KMS-11 (cell line): Measurements from ENCODE around the gene SEMA5A.

Experiments used
- H2AFZ ChIP-seq: fragments of 200-600 bp; sonication (generic); 2 replicates; pipeline ENCODE4 v1.6.1; 2016; ENCODE audit warnings: antibody characterized with exemption, mixed run types, low read depth
- H3K27ac ChIP-seq: fragments of 200-600 bp; sonication (generic); 2 replicates; pipeline ENCODE4 v1.6.1; 2016; ENCODE audit warnings: mild to moderate bottlenecking, mixed run types
- H3K27me3 ChIP-seq: fragments of 200-600 bp; sonication (generic); 2 replicates; pipeline ENCODE4 v1.6.1; 2017; ENCODE audit warnings: mild to moderate bottlenecking, low read depth, mixed run types, moderate library complexity; ENCODE audit not compliant: insufficient read depth
- H3K36me3 ChIP-seq: fragments of 200-600 bp; sonication (generic); 2 replicates; pipeline ENCODE4 v1.6.1; 2017; ENCODE audit warnings: mild to moderate bottlenecking, mixed run types; ENCODE audit not compliant: insufficient read depth
- H3K4me1 ChIP-seq: fragments of 200-600 bp; sonication (generic); 2 replicates; pipeline ENCODE4 v1.6.1; 2016; ENCODE audit warnings: mild to moderate bottlenecking, low read depth, mixed run types; ENCODE audit not compliant: poor library complexity, severe bottlenecking
- H3K4me2 ChIP-seq: fragments of 200-600 bp; sonication (generic); 2 replicates; pipeline ENCODE4 v1.7.0; 2016; ENCODE audit warnings: mild to moderate bottlenecking, mixed run types
- H3K4me3 ChIP-seq: fragments of 200-600 bp; sonication (generic); IDR thresholded peaks from 2 replicates; pipeline ENCODE4 v1.6.1; 2017; ENCODE audit warnings: low read depth, low read length, mixed read lengths; ENCODE audit not compliant: insufficient read depth
- H3K79me2 ChIP-seq: fragments of 200-600 bp; sonication (generic); 2 replicates; pipeline ENCODE4 v1.6.1; 2016; ENCODE audit warnings: low read depth, mixed run types; ENCODE audit not compliant: insufficient read depth
- H3K9ac ChIP-seq: fragments of 200-600 bp; sonication (generic); 2 replicates; pipeline ENCODE4 v1.6.1; 2016; ENCODE audit warnings: mild to moderate bottlenecking, mixed run types
- H4K20me1 ChIP-seq: fragments of 200-600 bp; sonication (generic); 2 replicates; pipeline ENCODE4 v1.6.1; 2016; ENCODE audit warnings: mild to moderate bottlenecking, mixed run types; ENCODE audit not compliant: insufficient read depth
- TF ChIP-seq, protein P1 (sequence below): fragments of 200-600 bp; sonication (generic); conservative IDR thresholded peaks from 2 replicates; pipeline ENCODE4 v1.6.1; 2017; ENCODE audit warnings: low read depth, mild to moderate bottlenecking, antibody characterized with exemption, low read length, moderate library complexity, mixed read lengths

The SEMA5A gene

DNA sequence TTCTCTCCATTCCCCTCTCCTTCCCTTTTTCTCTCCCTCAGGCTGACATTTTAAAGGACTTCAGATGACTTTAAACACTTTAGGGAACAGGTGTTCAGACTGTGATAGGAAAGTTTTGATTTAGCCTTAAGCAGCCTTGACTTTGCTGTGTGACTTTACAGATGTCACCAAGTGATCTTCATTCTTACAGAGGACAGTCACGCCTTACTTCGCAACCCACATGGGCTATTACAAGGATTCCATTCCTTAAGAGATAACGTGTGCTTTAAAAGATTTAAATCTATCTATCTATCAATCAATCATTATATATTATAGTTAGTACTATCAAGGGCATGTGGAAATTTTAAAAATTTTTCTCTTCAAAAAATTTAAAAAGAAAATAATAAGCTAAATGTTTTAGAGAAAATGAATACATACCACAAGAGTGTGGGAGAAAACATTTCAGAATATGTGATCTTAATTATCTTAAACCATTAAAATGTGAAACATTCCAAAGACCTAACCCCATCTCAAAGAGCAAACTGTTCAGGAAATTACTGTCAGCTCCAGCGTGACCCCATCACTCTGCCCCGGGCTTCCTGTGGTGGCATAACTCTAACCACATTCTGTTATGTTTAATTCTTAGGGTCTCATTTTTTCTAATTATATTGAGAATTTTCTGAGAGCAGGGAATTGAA is 530.5 kb downstream of the SEMA5A start:
- no peaks in the 10 kb centered on the region for H3K36me3 ChIP-seq
- no peaks in the 10 kb centered on the region for H3K4me1 ChIP-seq
- H3K27me3 ChIP-seq: no peaks in the 10 kb centered on the region
- no peaks in the 10 kb centered on the region for H3K79me2 ChIP-seq
- H2AFZ ChIP-seq: no peak overlapping the region
- H3K9ac ChIP-seq: no peak overlapping the region
- TF ChIP-seq, protein P1, sequence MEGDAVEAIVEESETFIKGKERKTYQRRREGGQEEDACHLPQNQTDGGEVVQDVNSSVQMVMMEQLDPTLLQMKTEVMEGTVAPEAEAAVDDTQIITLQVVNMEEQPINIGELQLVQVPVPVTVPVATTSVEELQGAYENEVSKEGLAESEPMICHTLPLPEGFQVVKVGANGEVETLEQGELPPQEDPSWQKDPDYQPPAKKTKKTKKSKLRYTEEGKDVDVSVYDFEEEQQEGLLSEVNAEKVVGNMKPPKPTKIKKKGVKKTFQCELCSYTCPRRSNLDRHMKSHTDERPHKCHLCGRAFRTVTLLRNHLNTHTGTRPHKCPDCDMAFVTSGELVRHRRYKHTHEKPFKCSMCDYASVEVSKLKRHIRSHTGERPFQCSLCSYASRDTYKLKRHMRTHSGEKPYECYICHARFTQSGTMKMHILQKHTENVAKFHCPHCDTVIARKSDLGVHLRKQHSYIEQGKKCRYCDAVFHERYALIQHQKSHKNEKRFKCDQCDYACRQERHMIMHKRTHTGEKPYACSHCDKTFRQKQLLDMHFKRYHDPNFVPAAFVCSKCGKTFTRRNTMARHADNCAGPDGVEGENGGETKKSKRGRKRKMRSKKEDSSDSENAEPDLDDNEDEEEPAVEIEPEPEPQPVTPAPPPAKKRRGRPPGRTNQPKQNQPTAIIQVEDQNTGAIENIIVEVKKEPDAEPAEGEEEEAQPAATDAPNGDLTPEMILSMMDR: no peak
- H4K20me1 ChIP-seq: no peaks in the 10 kb centered on the region
- no peak overlapping the region for H3K27ac ChIP-seq
- no peak overlapping the region for H3K4me2 ChIP-seq
- H3K4me3 ChIP-seq: no peak overlapping the region

DNA sequence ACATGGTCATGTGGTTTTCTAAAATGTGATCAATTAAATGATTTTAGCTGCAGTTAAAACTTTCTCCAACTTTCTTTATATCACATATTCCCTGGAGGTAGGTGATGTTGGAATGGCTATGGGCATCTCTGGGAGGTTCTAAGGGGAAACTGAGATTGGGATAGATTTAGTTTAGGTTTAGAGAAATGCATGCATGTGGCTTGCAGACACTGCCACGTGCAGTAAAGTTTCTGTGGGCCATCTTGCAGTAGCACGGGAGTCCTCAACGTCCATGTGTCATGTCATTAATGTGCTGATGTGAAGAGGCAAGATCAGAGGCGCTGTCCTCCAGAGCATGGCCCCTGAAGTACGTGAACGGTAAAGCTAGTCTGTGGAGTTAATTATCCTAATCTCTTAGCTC is 532.7 kb downstream of the SEMA5A start:
- H3K4me3 ChIP-seq: no peak overlapping the region
- H3K79me2 ChIP-seq: no peaks in the 10 kb centered on the region
- no peak overlapping the region for H3K4me2 ChIP-seq
- H4K20me1 ChIP-seq: no peaks in the 10 kb centered on the region
- no peak overlapping the region for H3K9ac ChIP-seq
- H3K27me3 ChIP-seq: no peaks in the 10 kb centered on the region
- no peaks in the 10 kb centered on the region for H3K4me1 ChIP-seq
- no peak overlapping the region for H2AFZ ChIP-seq
- TF ChIP-seq, protein P1: no peak
- no peaks in the 10 kb centered on the region for H3K36me3 ChIP-seq
- no peak overlapping the region for H3K27ac ChIP-seq

DNA sequence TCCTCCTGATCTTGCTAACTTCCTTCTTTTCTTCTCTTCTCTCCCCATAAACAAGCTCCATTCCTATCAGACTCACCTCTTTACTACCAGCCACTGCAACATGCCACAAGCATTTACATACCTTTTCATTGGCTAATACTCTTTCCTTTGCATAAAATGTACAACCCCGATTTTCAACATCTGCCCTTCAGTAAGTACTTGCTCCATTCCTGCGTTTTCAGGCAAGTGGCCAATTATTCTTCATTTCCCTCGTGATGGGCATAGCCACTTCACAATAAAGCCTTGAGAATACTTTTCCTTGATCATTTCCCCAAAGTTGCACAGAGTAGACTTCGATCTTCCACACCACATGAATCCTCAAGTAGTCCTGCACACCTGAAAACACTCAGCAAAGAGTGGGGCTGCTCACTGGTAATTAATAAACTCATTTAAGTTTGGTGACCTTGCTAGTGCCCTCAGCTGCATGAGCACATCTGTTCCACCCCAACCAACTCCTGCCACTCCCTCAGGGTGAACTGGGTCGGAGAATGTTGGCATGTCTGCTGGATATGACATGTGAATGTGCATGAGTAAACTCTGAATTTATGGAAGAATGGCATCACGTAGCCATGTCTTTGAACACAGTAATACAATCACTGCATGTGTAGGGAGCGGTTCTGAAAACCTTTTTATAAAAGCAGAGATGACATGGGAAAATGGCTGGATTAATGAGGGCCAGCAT is 535.8 kb downstream of the SEMA5A start:
- H4K20me1 ChIP-seq: no peaks in the 10 kb centered on the region
- no peak overlapping the region for H3K27ac ChIP-seq
- no peak overlapping the region for H3K9ac ChIP-seq
- TF ChIP-seq, protein P1: no peak
- no peak overlapping the region for H3K4me3 ChIP-seq
- H3K4me1 ChIP-seq: no peaks in the 10 kb centered on the region
- H3K79me2 ChIP-seq: no peaks in the 10 kb centered on the region
- H3K36me3 ChIP-seq: no peaks in the 10 kb centered on the region
- no peak overlapping the region for H2AFZ ChIP-seq
- no peak overlapping the region for H3K4me2 ChIP-seq
- no peaks in the 10 kb centered on the region for H3K27me3 ChIP-seq

DNA sequence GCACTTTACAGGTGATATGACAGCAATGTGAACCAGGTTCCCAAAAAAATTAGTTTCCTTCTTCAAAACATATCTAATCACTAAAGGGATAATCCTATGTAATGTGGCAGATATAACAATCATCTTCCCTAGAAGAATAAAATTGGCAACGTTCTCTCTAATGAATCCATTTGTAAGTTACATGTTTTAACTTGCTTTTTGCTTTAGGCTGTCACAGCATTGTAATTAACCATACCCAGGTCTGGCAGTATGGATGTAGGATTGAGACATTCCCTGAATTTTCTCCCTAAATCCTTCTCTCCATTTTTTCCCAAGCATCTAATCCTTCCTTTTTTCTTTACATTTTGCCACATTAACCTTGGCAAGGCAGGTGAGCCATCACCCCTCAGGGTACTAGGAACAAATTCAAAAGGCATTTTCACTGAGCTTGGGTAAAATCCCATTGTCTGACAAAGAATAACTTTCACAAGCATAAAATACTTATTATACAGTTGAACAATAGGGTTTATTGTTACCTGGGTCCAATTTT is 548.3 kb downstream of the SEMA5A start:
- Histone ChIP-seq H3K9ac (no peak overlapping the region), H3K27me3 (no peaks in the 10 kb centered on the region)
- TF ChIP-seq, protein P1: no peak

More for the DNA sequence above, 548.3 kb downstream of the SEMA5A start:
- Histone ChIP-seq H3K4me3 (no peak overlapping the region), H3K79me2 (no peaks in the 10 kb centered on the region), H2AFZ (no peak overlapping the region), H3K27ac (no peak overlapping the region), H3K4me1 (no peaks in the 10 kb centered on the region), H4K20me1 (no peaks in the 10 kb centered on the region), H3K4me2 (no peak overlapping the region), H3K36me3 (no peaks in the 10 kb centered on the region)
